GM21360 (cell line): ENCODE data around the gene COX6A1.

Source experiments
- ATAC-seq: cut with Tn5 transposase; IDR thresholded peaks from one replicate; pipeline ENCODE4 v1.9.1; 2021; ENCODE audit warnings: mild to moderate bottlenecking, moderate library complexity; ENCODE audit not compliant: unreplicated experiment

COX6A1 gene

DNA sequence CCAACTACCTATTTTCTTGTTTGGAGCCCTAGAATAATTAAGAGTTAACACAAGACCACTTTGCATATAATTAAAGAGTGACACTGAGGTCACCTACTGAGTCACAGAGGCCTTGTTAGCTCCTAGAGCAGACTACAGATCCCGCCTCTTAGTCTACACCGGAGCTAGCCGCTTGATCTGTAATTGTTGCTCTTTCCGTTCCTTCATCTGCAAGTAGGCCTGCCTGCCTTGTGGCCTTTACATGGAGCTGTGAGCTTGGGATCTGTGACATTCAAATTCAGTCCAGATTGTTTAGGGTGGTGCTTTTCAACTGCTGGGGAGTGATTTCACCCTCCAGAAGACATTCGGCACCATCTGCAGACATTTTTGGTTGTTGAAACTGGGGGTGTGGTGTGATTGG lies 52.4 kb downstream of the COX6A1 start:
- ATAC-seq: no peak
